ENCODE measurements around the gene GDF10. TPM values are rescaled to one million over a fixed set of nuclear protein-coding genes. Genes with fewer than 3 reads are reported as not detected.
A peak's percentile ranks its signal among the peaks of the same experiment; 100 is the strongest.

The GDF10 gene
- polyA plus RNA-seq, 1 donor (not counting 4 experiments of a cell fraction or from before 2014, with no cell fraction given), result not detected

GRCh38 chr10:47309408-47310089 lies 9.6 kb downstream of the GDF10 start:
- no peak for DNase-seq (ENCODE audit: low read depth, low spot score)
- Histone ChIP-seq H3K27ac (ENCODE audit: control insufficient read depth, insufficient read depth, low read length) (no peak overlapping the region), H3K36me3 (ENCODE audit: control insufficient read depth in 2 of 2, extremely low read depth in 1 of 2, insufficient read depth in 2 of 2, low read length in 2 of 2) (no peaks in the 10 kb centered on the region), H2AFZ (ENCODE audit: control insufficient read depth, low read length) (no peak overlapping the region), H3K4me2 (ENCODE audit: control insufficient read depth, extremely low read depth, insufficient read depth, low read depth, low read length) (no peak overlapping the region), H3K9ac (ENCODE audit: control insufficient read depth, extremely low read depth, insufficient read depth, low read length) (no peak overlapping the region), H3K9me3 (ENCODE audit: control insufficient read depth, low read depth, low read length) (no peaks in the 10 kb centered on the region), H4K20me1 (ENCODE audit: control insufficient read depth, extremely low read depth, insufficient read depth, low read length) (no peaks in the 10 kb centered on the region), H3K4me3 (ENCODE audit: control insufficient read depth in 2 of 3, extremely low read depth in 1 of 3, insufficient read depth in 2 of 3, low read depth in 1 of 3, low read length in 3 of 3) (no peak overlapping the region), H3K79me2 (ENCODE audit: control insufficient read depth, insufficient read depth, low read length) (no peaks in the 10 kb centered on the region), H3K9me1 (ENCODE audit: control insufficient read depth, extremely low read depth, insufficient read depth, low read length) (no peaks in the 10 kb centered on the region), H3K27me3 (ENCODE audit: control insufficient read depth, extremely low read depth, insufficient read depth, low read length) (peaks cover 21% of the 10 kb centered on the region), H3K4me1 (ENCODE audit: control insufficient read depth, extremely low read depth, insufficient read depth, low read length) (peaks cover 5% of the 10 kb centered on the region)
- dilution Hi-C loops (cut with MboI; ENCODE audit: extremely low pct_ligation_motif_present, low sequenced_read_pairs), result no loop called here
- TF ChIP-seq CTCF (optimal IDR thresholded peaks at IDR 0.05 in 1 of 3, IDR thresholded peaks at IDR 0.05 in 1 of 3, conservative IDR thresholded peaks at IDR 0.05 in 1 of 3; ENCODE audit: extremely low read depth in 1 of 3, insufficient read depth in 2 of 3, low read length in 3 of 3) (peak; percentile 37 to 65 (median 57)), EZH2 (IDR thresholded peaks at IDR 0.05; ENCODE audit: low read length) (no peak)
- FAIRE-seq, result no peak

- Histone ChIP-seq H3K4me1 (ENCODE audit: control insufficient read depth, extremely low read depth, insufficient read depth, low read length) (peaks cover 5% of the 10 kb centered on the region), H3K9me1 (ENCODE audit: control insufficient read depth, extremely low read depth, insufficient read depth, low read length) (no peaks in the 10 kb centered on the region), H3K27ac (ENCODE audit: control insufficient read depth, insufficient read depth, low read length) (no peak overlapping the region), H3K36me3 (ENCODE audit: control insufficient read depth in 2 of 2, extremely low read depth in 1 of 2, insufficient read depth in 2 of 2, low read length in 2 of 2) (no peaks in the 10 kb centered on the region), H3K27me3 (ENCODE audit: control insufficient read depth, extremely low read depth, insufficient read depth, low read length) (peaks cover 21% of the 10 kb centered on the region), H3K4me2 (ENCODE audit: control insufficient read depth, extremely low read depth, insufficient read depth, low read depth, low read length) (no peak overlapping the region), H2AFZ (ENCODE audit: control insufficient read depth, low read length) (no peak overlapping the region), H3K79me2 (ENCODE audit: control insufficient read depth, insufficient read depth, low read length) (no peaks in the 10 kb centered on the region), H4K20me1 (ENCODE audit: control insufficient read depth, extremely low read depth, insufficient read depth, low read length) (no peaks in the 10 kb centered on the region), H3K4me3 (ENCODE audit: control insufficient read depth in 2 of 3, extremely low read depth in 1 of 3, insufficient read depth in 2 of 3, low read depth in 1 of 3, low read length in 3 of 3) (no peak overlapping the region), H3K9ac (ENCODE audit: control insufficient read depth, extremely low read depth, insufficient read depth, low read length) (no peak overlapping the region), H3K9me3 (ENCODE audit: control insufficient read depth, low read depth, low read length) (no peaks in the 10 kb centered on the region)
- TF ChIP-seq EZH2 (IDR thresholded peaks at IDR 0.05; ENCODE audit: low read length) (no peak), CTCF (optimal IDR thresholded peaks at IDR 0.05 in 1 of 3, IDR thresholded peaks at IDR 0.05 in 1 of 3, conservative IDR thresholded peaks at IDR 0.05 in 1 of 3; ENCODE audit: extremely low read depth in 1 of 3, insufficient read depth in 2 of 3, low read length in 3 of 3) (no peak)
- DNase-seq (ENCODE audit: low read depth, low spot score), result no peak
- dilution Hi-C loops (cut with MboI; ENCODE audit: extremely low pct_ligation_motif_present, low sequenced_read_pairs), result no loop called here
- FAIRE-seq, result no peak
Observed at GRCh38 chr10:47310090-47310505, 10.1 kb downstream of the GDF10 start.

Data from keratinocyte (primary cell).